Sigmoid colon (tissue), 7 donors: ENCODE measurements around the gene OMP. TPM values are rescaled to one million over a fixed set of nuclear protein-coding genes. Genes with fewer than 3 reads are reported as not detected.

Experiments
- DNase-seq: peaks from one replicate; pipeline ENCODE4 v3.0.0-alpha.2; 2019
- H3K27ac ChIP-seq, 4 donors: fragments of 200-600 bp; sonication (generic); one replicate each; pipeline ENCODE4 v1.5.1; 2016 to 2019; ENCODE audit warnings: mild to moderate bottlenecking in 1 of 4
- H3K27me3 ChIP-seq, 3 donors: fragments of 200-600 bp; sonication (generic); one replicate each; pipeline ENCODE4 v1.5.1; 2019; ENCODE audit warnings: mild to moderate bottlenecking in 1 of 3
- H3K36me3 ChIP-seq, 4 donors: fragments of 200-600 bp; sonication (generic); one replicate each; pipeline ENCODE4 v1.5.1; 2016 to 2019
- H3K4me1 ChIP-seq, 4 donors: fragments of 200-600 bp; sonication (generic); one replicate each; pipeline ENCODE4 v1.5.1; 2017 to 2019
- H3K4me3 ChIP-seq, 4 donors: fragments of 200-600 bp; sonication (generic); one replicate each; pipeline ENCODE4 v1.5.1; 2017 to 2019; ENCODE audit warnings: mild to moderate bottlenecking in 2 of 4, moderate library complexity in 1 of 4
- H3K9me3 ChIP-seq, 4 donors: fragments of 200-600 bp in 3 of 4; sonication (generic) in 3 of 4; one replicate each; pipeline versions ENCODE4 v1.5.1 to v1.6.1; 2013 to 2019
- EP300 ChIP-seq, 4 donors: sonication (generic); formaldehyde crosslinking; IDR thresholded peaks; one replicate each; pipeline ENCODE4 v1.6.1; 2017; ENCODE audit warnings: antibody characterized with exemption in 4 of 4
- POLR2A ChIP-seq, 2 donors: fragments of 450-650 bp; IDR thresholded peaks; one replicate each; pipeline ENCODE4 v1.6.1; 2016; ENCODE audit warnings: antibody characterized with exemption in 2 of 2, mild to moderate bottlenecking in 2 of 2, moderate library complexity in 2 of 2
- POLR2AphosphoS5 ChIP-seq, 4 donors: sonication (generic); formaldehyde crosslinking; IDR thresholded peaks; one replicate each; pipeline ENCODE4 v1.6.1; 2017; ENCODE audit warnings: antibody characterized with exemption in 4 of 4
- WGBS, 2 donors: extraction: QIAGEN DNeasy Blood & Tissue Kit; methylation state at CpG; one replicate each; pipeline ENCODE4 v1.1.7; 2013; 5-methylcytosine and 5-hydroxymethylcytosine counted together
- intact Hi-C: fragments of 100-400 bp; cut with DNase I; formaldehyde crosslinking; loops from one replicate; pipeline ENCODE4 v1.15.1; 2023
- polyA plus RNA-seq, 3 donors: library from polyadenylated mRNA; stranded (reverse); fragments of 200-250 nt; gene quantifications; one replicate each; pipeline ENCODE4 v1.2.3, GENCODE V29; 2013
- total RNA-seq, 4 donors: library from RNA; depleted of rRNA; stranded (reverse); fragments of >200 nt; gene quantifications; one replicate each; pipeline ENCODE4 v1.1.0, GENCODE V29; 2016
- TF ChIP-seq, protein P1 (sequence below), 4 experiments: fragments of 450-650 bp in 3 of 4; fragments of 200-600 bp in 1 of 4; IDR thresholded peaks; one replicate each; pipeline ENCODE4 v1.5.1; 2016 to 2019; ENCODE audit warnings: antibody characterized with exemption in 4 of 4, mild to moderate bottlenecking in 3 of 4, moderate library complexity in 2 of 4
- donor health status: healthy with polysubstance abuse.
- donor health status: Bipolar disorder and iron deficiency.
- donor health status: healthy.

Gene OMP
- total and polyA plus RNA-seq, 7 donors, result 1.4 to 4.5 TPM; not detected in 5

DNA sequence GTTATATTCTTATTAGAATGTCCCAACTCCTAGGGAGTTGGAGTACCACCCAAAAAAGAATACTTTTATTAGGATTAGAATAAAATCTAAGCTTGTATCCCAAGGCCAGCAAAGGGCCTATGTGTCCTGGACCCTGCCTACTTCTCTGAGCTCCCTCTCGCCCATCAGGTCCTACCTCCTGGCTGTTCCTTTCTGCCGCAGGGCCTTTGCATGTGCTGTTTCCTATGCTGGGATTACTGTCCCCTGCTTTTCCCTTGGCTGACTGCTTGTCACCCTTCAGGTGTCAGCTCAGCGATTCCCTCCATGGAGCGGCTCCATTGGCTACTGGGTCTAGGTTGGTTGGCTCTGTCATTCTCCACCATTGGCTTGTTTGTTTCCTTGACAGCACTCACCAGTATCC lies 38.8 kb downstream of the OMP start:
- peaks cover 4 to 23% (median 15%) of the 10 kb centered on the region in 3 donors for H3K27me3 ChIP-seq
- intact Hi-C loops, result no loop called here
- no peaks in the 10 kb centered on the region for H3K36me3 ChIP-seq
- no peak for DNase-seq
- peaks cover 0 to 8% (median 3%) of the 10 kb centered on the region in 4 donors for H3K4me1 ChIP-seq
- H3K4me3 ChIP-seq, result no peak overlapping the region
- 97 to 98% methylated on average over 4 of the region's 4 CpGs for WGBS, 2 donors
- no peaks in the 10 kb centered on the region for H3K9me3 ChIP-seq
- H3K27ac ChIP-seq, result no peak overlapping the region
- no peak for TF ChIP-seq POLR2A (IDR thresholded peaks at IDR 0.05)
- no peak for TF ChIP-seq EP300 (IDR thresholded peaks at IDR 0.05)
- TF ChIP-seq, protein P1, sequence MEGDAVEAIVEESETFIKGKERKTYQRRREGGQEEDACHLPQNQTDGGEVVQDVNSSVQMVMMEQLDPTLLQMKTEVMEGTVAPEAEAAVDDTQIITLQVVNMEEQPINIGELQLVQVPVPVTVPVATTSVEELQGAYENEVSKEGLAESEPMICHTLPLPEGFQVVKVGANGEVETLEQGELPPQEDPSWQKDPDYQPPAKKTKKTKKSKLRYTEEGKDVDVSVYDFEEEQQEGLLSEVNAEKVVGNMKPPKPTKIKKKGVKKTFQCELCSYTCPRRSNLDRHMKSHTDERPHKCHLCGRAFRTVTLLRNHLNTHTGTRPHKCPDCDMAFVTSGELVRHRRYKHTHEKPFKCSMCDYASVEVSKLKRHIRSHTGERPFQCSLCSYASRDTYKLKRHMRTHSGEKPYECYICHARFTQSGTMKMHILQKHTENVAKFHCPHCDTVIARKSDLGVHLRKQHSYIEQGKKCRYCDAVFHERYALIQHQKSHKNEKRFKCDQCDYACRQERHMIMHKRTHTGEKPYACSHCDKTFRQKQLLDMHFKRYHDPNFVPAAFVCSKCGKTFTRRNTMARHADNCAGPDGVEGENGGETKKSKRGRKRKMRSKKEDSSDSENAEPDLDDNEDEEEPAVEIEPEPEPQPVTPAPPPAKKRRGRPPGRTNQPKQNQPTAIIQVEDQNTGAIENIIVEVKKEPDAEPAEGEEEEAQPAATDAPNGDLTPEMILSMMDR (IDR thresholded peaks at IDR 0.05), result no peak

GRCh38 chr11:77142091-77142975 lies 39.7 kb downstream of the OMP start:
- DNase-seq, result no peak
- Histone ChIP-seq H3K9me3 (no peaks in the 10 kb centered on the region), H3K27ac (no peak overlapping the region), H3K4me1 (peaks cover 0 to 8% (median 3%) of the 10 kb centered on the region in 4 donors), H3K36me3 (no peaks in the 10 kb centered on the region), H3K27me3 (peaks cover 4 to 21% (median 12%) of the 10 kb centered on the region in 3 donors), H3K4me3 (no peak overlapping the region)
- intact Hi-C loops, result no loop called here
- TF ChIP-seq POLR2AphosphoS5 (IDR thresholded peaks at IDR 0.05) (no peak), POLR2A (IDR thresholded peaks at IDR 0.05) (no peak), EP300 (IDR thresholded peaks at IDR 0.05) (no peak)
- TF ChIP-seq, protein P1 (IDR thresholded peaks at IDR 0.05), result no peak
- WGBS, 2 donors, result 89 to 97% methylated on average over 11 of the region's 11 CpGs

GRCh38 chr11:77143405-77144020 lies 40.9 kb downstream of the OMP start:
- intact Hi-C loops, result no loop called here
- WGBS, 2 donors, result 90 to 92% methylated on average over 8 of the region's 8 CpGs
- TF ChIP-seq, protein P1 (IDR thresholded peaks at IDR 0.05), result no peak
- TF ChIP-seq POLR2AphosphoS5 (IDR thresholded peaks at IDR 0.05) (no peak), EP300 (IDR thresholded peaks at IDR 0.05) (no peak), POLR2A (IDR thresholded peaks at IDR 0.05) (no peak)

GRCh38 chr11:77144196-77144856 lies 41.7 kb downstream of the OMP start:
- 93 to 96% methylated on average over 9 of the region's 9 CpGs for WGBS, 2 donors
- intact Hi-C loops, result no loop called here

More at GRCh38 chr11:77143405-77144020, 40.9 kb downstream of the OMP start:
- no peak for DNase-seq
- Histone ChIP-seq H3K9me3 (no peaks in the 10 kb centered on the region), H3K27ac (no peak overlapping the region), H3K4me1 (peaks cover 0 to 6% (median 2%) of the 10 kb centered on the region in 4 donors), H3K27me3 (peaks cover 0 to 21% (median under 1%) of the 10 kb centered on the region in 3 donors), H3K4me3 (no peak overlapping the region), H3K36me3 (no peaks in the 10 kb centered on the region)

More at GRCh38 chr11:77144196-77144856, 41.7 kb downstream of the OMP start:
- TF ChIP-seq POLR2AphosphoS5 (IDR thresholded peaks at IDR 0.05) (no peak), POLR2A (IDR thresholded peaks at IDR 0.05) (no peak), EP300 (IDR thresholded peaks at IDR 0.05) (no peak)
- TF ChIP-seq, protein P1 (IDR thresholded peaks at IDR 0.05), result no peak
- Histone ChIP-seq H3K27me3 (peaks cover 0 to 18% (median 0%) of the 10 kb centered on the region in 3 donors), H3K9me3 (no peaks in the 10 kb centered on the region), H3K4me1 (peaks cover 0 to 6% (median 2%) of the 10 kb centered on the region in 4 donors), H3K27ac (no peak overlapping the region), H3K4me3 (no peak overlapping the region), H3K36me3 (no peaks in the 10 kb centered on the region)
- no peak for DNase-seq
